DMS53 treated with DMSO at 0.1 percent for 48 hours (cell line): Measurements from ENCODE around the gene CIAPIN1.

Experiments
- DNase-seq: peaks from one replicate; lab custom pipeline; 2025; ENCODE audit not compliant: unreplicated experiment; lab: John Stamatoyannopoulos, UW

CIAPIN1 gene

GRCh38 chr16:57476546-57477410 lies 29.6 kb upstream of the CIAPIN1 start:
- DNase-seq = no peak

DNA sequence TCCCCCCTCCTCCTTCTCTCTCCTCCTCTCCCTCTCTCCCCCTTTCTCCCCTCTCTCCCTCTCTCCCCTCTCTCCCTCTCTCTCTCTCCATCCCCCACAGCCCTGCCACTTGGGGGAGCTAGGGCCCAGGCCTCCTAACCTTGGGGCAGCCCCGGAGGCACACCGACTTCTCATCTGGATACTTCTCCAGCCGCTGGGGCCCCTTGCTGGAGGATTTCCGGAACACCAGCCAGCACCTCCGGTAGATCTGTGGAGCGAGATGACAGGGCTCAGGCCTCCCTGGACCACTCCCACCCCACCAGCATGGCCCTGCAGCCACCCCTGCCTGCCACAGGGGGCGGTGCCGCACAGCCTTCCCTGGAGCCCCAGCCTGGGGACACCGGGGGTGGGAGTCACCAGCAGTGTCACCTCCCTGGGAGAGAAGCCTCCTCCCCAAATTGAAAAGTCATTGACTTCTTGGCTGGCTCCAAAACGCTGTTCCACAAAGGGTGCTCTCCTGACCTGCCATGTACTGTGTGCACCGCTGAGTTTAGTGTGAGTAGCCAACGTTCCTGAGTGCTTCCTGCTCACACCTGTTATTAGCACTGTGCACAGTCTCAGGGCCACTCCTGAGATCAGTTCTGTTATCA lies 28.6 kb upstream of the CIAPIN1 start:
- DNase-seq = peak; percentile 79

- peak; percentile 26 for DNase-seq
Measured at GRCh38 chr16:57474671-57475661, 27.8 kb upstream of the CIAPIN1 start.

DNA sequence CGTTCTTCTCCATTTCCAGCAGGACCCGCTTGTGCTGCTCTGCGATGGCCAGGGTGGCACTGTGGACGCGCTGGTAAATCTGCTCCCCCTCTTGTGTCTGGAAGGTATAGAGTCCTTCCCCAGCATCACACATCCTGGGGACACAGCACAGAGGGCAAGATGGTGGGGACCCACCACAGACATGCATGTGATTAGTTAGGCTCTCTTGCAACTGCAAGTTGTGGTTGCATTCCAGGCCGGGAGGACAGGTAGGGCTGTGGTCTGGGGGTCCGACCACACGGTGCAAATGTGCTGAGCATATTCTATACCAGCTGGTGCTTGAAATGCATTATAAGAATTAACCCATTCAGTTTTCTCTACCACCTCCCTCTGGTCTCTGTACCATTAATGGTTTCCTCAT lies 26.7 kb upstream of the CIAPIN1 start:
- DNase-seq = no peak

- no peak for DNase-seq
Measured at GRCh38 chr16:57473176-57473840, 26.1 kb upstream of the CIAPIN1 start.

- DNase-seq = peak; percentile 34
Measured at GRCh38 chr16:57472665-57473060, 25.5 kb upstream of the CIAPIN1 start.

DNA sequence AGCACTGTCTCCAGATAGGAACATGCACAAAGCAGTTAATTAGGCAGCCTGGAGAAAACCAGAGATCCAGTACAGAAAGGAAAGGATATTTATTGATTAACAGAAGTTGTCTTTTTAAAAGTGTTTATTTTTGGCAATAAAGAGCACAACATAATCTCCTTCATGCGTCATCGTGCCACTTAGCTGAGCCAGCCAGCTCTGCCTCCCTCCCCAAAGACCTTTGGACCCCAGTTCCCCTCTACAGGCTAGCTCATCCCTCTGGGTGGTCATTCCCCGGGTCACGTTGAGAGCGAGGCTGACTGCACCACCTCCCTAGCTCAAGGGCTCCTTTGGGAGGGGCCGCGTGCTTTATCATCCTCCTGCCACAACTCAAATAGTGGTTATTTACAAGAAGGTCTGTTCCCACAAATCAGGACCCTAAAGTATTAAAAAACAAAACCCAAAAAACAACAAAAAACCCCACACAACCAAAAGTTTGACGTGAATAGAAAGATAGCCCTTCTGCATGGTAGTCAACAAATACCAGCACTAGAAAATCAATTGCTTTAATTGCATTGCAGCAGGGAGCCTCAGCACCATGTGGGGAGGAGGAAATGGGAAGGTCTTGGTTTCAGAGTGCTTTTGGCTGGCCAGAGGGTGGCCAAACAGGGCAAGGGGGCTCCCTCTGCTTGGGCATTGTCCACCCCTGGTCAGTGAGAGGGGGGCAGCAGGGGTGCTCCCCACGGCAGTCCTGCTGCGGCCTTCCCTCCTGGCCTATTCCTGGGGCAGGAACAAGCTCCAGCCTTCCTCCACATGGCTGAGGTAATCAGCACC lies 24.9 kb upstream of the CIAPIN1 start:
- DNase-seq = no peak

- DNase-seq = no peak
Measured at GRCh38 chr16:57471209-57471608, 24.0 kb upstream of the CIAPIN1 start.

GRCh38 chr16:57470711-57471110 lies 23.5 kb upstream of the CIAPIN1 start:
- no peak for DNase-seq

- DNase-seq = no peak
Measured at GRCh38 chr16:57469917-57470470, 22.8 kb upstream of the CIAPIN1 start.

- no peak for DNase-seq
Measured at GRCh38 chr16:57469046-57469445, 21.9 kb upstream of the CIAPIN1 start.

GRCh38 chr16:57468346-57468745 lies 21.2 kb upstream of the CIAPIN1 start:
- no peak for DNase-seq

- DNase-seq = no peak
Measured at GRCh38 chr16:57464523-57464922, 17.3 kb upstream of the CIAPIN1 start.

DNA sequence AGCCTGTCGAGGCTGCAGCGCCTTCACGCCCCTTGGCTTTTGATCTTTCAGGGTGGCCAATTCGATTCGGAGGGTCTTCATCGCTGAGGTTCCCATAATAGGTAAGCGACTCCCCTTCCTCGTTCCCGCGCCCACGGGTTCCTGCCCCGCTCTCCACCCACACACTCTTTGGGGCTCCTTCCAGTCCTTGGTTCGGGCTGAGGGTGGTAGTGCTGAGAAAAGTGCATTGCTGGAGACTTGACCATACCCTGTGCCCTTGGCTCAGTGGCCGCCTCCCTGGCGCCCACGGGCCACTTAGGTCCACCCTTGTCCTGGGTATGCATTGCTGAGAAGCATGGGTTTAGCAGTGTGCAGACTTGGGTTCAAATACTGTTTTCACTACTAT lies 15.8 kb upstream of the CIAPIN1 start:
- DNase-seq = no peak

DNA sequence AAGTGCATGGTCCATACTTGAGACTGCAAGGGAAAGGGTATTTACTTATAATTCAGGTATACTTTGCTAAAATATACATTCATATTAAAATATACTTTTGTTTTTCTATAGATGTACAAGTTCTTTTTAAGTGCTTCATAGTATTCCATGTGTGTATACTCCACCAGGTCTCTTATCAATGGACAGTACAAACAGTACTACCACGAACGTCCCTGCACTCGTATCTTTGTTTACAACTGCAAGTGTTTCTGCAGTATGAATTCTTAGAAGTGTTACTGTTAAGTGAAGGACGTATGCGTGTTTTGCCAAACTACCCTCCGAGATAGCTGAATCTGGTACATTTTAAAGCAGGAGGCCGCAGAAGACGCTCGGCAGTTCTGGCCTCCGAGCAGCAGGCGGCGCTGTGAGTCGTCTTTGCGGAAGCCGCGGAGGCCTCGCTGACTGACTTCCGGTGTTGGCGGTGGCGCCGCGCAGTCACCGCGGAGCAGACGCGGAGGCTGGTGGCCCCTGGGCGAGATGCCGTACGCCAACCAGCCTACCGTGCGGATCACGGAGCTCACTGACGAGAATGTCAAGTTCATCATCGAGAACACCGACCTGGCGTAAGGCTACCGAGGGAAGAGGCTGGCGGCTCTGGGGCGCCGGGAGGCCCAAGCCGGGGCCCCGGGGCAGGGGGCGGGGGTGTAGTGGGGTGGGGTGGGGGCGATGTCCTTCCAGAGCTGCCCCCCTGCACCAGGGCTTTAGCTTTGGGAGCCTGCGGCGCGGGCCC lies 15.2 kb upstream of the CIAPIN1 start, which contains the start of gene POLR2C:
POLR2C (plus strand) TSS at position 471 of the 769 bp plus-strand sequence; CDS start at position 517, 46 bp downstream.
- peak; percentile 75 for DNase-seq

DNA sequence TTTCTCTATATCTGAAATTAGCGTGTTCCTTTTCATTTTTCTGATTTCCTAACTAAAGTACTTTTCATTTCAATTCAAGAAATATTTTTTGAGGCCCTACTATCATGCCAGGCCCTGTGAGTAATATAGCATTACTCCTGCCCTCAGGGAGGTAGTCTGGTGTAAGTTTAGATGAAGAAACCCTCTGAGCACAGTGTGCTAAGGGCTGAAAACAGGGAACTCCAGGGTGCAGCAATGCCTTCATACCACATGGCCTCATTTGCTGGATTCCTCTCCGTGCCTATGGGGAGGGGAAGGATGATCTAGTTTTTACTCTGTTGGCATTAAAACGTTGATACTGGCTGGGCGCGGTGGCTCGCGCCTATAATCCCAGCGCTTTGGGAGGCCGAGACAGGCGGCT lies 4.8 kb upstream of the CIAPIN1 start:
- DNase-seq = no peak

- DNase-seq = no peak
Measured at GRCh38 chr16:57446531-57447185, 527 bp downstream of the CIAPIN1 start.

- DNase-seq = no peak
Measured at GRCh38 chr16:57445510-57445909, 1.7 kb downstream of the CIAPIN1 start.
